Glomerular visceral epithelial cell (primary cell): ENCODE data around the gene ACTC1.
"Not testable (repeated sequence)": the region's sequence is repeated elsewhere in the genome, so short reads cannot be mapped to it uniquely, and the experiment has no call there.

Experiments used
- DNase-seq: peaks from one replicate; pipeline ENCODE4 v3.0.0-alpha.2; 2016; ENCODE audit errors: extremely low spot score

The ACTC1 gene

DNA sequence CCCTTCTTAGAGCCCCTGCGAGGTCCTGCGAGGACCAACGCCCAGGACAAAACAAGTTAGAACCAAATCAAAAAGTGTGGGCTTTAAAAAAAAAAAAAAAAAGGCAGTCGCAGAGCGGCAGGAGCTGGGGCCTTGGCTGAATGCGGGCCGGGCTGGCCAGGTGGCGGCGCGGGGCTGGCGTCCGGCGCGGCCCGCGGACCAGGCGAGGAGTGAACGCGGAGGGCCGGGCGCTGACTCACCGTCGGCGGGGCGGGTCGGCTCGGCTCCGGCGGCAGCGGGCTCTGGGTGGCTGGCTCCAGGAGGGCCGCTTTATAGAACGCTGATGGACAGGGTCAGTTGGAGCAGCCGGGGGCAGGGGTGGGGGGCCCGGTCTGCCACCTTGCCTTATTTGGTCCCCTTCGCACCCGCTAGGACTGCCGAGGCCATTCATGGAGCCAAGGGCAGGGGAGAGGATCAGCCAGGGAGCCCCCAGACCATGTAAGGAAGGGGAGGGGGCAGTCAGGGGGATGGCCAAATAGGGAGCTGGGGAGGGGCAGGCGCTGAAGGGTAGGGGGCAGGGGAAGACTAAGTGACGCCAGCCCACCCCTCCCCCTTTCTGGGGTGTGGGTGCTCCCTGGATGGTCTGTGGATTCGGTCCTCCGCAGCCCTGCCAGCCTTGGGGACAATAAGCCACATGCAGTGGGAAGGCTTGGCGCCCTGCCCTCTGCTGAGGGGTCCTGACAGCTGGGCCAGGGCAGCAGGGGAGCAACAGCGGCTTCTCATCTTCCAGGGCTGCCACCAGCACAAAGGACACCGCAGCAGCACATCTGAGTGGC lies at the start of gene ACTC1:
TSS of gene ACTC1 (minus strand) at position 283 of the 815 bp plus-strand sequence. CDS start 741 bp downstream, outside the sequence.
- DNase-seq, result peak; percentile 61

DNA sequence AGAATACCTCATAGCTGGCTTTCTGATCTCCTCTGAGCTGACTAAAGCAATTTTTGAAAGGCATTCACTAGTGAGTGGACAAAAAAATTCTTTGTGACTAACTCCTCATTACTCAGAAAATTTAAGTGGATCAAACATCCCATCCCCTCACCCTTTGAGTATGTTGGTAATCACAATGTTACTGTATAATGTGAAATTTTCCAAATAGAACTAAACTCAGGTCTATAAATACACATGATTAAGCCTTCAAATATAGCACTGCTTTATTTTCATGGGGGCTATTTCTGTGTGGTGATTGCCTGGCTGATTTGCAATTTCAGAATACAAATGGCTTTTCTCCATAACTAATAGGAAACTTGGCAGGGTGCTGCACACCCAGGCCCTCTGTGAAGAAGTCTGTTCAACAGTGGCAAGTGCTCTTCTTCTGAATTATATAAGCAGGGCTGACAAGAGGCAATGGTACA lies 45.9 kb upstream of the ACTC1 start:
- no peak for DNase-seq

DNA sequence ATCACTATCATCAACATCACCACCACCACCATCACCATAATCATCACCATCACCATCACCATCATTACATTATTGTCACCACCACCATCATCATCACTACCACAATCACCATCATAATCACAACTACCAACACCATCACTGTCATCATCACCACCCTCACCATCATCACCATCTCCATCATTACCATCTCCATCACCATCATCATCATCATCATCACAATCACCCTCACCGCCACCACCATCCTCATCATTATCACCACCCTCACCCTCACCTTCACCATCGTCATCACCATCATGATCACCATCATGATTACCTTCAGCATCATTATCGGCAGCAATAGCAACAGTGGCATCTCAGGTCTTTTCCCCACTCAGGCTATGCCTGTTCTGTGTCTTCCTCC lies 42.9 kb upstream of the ACTC1 start:
- no peak for DNase-seq

DNA sequence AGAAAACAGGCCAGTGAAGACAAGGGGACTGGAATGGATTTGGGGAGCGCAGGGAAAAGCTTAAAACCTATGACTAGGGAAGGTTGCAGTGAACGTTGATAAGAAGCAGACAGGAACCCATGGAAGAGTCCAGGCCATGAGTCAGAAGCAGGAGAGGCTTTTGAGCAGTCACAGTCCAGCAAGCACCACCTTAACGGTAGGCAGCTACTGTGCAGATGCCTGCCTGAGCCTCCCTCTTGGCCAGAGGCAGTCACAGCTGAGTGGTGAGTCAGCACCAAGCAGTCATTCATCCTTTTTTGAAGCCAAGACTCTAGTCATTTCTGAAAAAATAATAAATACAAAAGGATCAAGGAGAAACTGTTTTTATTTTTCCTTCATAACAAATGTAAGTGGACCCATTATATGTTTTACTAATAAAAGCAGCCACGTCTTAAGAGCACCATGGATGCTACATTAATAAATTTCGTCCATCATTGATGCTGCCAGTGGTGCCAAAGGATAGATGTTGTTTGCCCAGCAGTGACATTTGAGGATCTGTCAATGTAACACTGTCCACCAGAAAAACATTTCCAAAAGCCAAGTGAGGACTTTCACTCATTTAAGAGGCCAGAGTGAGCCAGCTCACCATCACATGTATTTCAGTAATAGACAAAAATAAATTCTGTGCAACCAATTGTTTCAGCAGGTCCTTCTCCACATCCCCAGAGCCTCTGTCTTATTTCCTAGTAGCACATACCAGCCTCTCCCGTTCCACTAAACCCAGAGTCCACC lies 42.1 kb upstream of the ACTC1 start:
- peak; percentile 87 for DNase-seq

DNA sequence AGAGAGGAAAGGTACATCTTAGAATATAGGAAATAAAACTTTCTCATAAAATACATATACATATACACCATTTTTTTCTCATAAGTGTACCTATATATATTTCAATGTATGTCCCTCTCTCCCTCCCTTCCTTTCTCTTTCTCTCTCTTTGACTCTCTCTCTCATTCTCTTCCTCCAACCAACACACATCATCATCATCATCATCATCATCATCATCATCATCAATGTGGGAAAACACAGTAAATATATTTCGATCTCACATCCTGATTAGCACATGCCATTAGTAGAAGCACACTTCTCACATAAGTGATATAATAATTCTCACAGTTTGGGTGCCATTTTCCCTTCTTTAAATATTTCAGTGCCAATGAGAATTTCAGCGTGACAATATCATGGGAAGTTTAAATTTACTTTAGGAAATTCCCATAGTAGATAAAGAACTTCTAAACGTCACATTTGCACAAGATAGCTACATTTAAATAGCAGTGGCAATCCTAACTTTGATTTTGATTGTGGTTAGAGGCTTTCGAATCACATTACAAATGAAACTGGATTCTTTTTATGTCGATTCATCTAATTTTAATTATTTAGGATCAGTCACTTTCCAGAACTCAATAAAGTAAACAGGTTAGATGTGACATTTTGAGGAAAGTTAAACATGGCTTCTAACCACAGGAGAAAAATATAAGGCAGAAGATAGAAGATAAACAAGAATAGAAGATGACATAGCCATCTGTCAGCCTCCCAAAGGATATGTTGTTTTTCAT lies 33.0 kb upstream of the ACTC1 start:
- no peak for DNase-seq

DNA sequence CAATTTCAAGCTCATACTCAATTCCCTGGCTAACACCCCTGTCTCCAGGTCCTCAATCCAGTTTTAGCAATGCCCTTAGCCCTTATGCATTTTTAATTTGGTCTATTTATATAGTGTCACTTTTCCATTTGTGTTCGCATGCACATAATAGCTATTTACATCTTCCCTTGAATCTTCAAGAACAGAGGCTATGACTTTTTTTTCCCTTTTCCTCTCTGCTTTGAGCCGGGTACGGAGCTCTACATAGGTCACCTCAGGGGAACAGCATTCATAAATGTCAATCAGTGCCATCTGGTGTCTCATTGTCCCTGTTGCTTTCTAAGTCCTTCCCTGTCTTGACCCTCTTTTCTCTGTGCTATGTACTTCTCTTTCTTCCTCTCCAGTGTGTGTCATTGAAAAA lies 26.5 kb upstream of the ACTC1 start:
- no peak for DNase-seq

DNA sequence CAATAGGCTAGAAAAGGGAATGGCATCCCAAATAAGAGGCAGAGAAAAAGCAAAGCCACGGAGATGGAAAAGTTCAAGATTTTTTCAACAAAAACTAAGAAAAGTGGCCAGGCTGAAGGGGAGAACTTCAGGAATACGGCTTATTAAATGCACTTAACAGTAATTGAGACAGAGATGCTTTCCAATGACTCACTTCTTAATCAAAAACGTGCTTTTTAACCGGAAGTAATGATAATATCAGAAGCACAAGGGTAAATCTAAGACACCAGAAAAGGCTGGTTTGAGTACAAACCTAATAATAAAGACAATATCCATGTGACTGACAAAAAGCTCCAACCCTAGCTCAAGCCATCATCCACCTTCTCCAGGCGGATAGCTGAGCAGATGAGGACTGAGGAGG lies 24.8 kb upstream of the ACTC1 start:
- no peak for DNase-seq

DNA sequence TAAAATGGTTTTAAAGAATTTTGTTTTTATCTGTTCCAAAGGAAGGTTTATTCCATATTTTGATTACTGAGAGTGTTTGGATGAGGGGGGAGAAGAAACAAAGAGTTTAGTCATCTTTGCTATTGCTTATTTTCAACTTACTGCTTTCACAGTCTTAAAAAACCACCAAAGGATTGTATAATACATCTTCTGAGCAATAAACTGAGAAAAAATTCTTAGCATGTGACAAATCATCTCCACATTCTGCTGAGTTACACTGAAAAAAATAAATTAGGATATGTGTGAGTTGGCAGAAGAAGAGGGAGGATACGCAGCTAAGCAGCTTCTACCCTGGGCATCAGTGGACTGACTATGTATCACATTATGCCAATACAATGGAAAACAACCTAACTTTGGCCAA lies 23.2 kb upstream of the ACTC1 start:
- no peak for DNase-seq

DNA sequence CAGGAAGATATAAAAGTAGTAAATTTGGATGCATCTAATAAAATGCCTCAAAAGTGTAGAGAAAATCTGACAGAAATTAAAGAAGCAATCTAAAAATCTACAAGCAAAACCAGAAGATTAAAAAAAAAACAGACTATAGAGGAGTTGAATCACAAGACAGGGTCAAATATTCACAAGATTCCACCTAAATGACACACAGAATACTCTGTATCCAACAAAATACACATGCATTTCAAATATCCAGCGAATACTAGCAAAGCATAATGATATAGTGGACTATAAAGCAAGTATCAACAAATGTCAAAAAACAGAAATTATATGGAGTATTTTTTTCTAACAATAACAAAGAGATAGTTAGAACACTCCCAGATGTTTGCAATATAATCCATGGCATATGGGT lies 20.5 kb upstream of the ACTC1 start:
- no peak for DNase-seq

DNA sequence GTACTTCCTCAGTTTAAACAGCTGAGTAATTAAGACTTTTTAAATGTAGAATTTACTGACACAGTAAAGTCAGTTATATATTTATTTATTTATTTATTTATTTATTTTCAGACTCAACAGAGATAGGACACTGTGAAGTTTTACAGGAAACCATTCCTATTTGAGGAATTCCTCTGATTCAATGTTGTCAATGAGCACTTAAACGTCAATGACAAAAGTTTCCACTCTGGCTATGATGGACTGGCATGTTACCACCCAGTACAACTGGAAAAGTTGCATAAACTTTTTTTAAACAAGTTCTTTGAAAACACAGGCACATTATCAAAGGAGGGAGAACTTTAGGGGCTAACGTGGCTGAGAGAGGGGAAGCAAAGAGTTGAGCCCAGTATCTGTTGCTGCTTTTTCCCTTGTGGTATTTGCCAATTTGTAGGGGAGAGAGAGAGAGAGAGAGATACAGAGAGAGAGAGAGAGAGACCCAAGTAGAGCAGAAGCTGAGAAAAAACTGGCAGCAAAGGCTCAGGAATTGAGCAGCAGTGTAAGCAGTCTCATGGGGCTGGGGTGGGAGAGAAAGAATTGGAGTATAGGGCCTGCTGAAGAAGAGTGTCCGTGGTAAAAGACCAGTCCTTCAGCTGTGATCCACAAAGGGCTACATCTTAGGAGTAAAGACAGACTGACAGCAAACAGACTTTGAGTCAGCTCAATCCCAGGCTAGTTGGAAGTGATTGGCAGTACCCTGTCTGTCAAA lies 18.3 kb upstream of the ACTC1 start:
- DNase-seq, result no peak

DNA sequence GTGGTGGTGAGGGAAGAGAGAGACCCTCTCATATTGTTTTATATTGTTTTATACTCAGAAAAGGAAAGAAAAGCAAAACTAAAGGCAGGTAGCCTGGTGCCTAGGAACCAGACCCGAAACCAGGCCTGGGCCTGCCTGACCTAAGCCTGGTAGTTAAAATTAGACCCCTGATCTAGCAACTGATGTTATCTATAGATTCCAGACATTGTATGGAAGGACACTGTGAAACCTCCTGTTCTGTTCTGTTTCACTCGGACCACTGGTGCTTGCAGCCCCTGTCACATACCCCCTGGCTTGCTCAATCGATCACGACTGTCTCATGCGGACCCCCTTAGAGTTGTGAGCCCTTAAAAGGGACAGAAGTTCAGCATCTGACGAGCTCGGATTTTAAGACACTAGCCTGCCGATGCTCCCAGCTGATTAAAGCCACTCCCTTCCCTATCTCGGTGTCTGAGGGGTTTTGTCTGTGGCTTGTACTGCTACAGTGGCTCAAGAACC lies 17.6 kb upstream of the ACTC1 start:
- not testable (repeated sequence) for DNase-seq

DNA sequence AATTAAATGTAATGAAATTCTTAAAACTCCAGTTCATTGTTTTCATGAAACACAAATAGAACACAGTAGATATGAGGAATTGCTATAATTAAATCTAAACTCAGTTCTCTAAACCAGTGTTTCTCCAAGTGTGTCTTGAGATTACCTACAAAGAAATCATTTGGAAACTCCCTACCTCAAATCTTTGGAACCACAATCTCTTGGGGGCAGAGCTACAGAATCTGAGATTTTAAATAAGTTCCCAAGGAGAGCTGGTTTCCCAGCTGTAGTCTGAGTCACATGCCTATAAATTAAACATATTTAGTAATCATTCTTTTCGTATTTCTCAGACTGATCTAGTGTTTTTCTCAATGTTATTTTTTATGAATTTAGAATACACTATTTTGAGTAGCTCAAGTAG lies 17.0 kb upstream of the ACTC1 start:
- no peak for DNase-seq

DNA sequence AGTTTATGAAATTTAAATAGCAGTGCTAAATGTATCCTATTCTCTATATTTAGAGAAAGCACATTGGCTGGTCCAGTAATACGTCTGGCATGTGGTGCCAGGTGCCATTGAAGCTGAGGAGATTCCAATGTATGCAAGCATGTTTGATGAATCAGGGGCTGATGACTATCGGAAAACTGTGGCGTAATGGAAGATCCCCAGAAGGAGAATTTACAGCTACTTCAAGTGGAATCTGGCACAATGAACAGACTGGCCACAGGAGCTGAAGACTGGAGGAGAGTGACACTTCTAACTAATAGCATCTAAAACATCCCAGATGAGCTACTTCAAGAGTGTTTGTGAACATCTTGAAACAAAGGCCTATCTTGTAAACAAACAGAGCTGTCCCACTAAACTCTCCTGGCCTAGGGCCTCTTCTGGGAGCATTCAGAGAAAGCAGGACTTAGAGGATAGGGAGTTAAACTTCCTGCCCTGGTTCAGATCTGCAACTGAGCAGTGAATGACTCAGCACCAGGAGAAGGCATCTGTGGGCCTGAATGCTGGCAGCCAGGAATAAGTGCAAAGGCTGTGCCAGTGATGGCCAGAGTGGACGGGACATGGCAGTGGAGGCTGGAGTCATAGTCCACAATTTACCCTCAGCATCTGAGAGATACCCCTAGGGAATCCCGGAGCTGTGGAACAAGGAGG lies 15.2 kb upstream of the ACTC1 start:
- DNase-seq, result peak; percentile 57

DNA sequence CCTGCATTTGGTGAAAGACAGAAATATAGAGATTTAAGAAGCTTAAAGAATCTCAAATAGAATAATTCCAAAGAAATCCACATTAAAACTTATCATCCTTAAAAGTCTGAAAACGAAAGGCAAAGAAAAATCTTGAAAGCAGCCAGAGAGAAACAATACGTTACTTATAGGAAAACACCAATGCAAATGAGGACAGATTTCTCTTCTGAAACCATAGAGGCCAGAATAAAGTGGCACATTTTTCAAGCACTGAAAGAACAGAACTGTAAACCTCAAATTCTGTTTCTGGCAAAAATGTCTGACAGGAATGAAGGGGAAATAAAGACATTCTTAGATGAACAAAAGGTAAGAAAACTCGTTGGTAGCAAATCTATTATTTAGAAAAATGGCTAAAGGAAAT lies 13.8 kb upstream of the ACTC1 start:
- DNase-seq, result no peak

DNA sequence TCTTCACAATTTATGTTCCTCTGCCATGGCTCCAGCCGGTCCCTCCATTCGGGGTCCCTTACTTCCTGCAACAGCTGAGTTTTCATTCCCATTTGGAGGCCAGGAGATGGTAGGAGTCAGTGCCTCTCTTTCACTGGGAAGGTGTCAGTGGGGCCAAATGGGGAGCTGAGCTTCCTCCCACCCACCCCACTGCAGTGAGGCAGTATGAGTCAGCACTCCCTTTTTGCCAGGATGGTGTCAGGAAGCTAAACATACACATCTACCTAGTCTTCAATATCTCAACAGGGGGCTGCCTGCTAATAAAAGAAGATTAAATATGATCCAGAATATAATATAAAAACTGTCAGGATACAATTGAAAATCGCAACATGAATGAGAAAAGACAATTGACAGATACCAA lies 12.7 kb upstream of the ACTC1 start:
- DNase-seq, result no peak

DNA sequence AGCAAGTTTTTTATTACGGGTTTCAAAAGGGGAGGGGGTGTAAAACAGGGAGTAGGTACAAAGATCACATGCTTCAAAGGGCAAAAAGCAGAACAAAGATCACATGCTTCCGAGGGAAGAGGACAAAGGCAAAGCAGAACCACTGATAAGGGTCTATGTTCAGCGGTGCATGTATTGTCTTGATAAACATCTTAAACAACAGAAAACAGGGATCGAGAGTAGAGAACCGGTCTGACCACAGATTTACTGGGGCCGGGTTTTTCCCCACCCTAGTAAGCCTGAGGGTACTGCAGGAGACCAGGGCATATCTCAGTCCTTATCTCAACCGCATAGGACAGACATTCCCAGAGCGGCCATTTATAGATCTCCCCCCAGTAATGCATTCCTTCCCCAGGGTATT lies 11.9 kb upstream of the ACTC1 start:
- not testable (repeated sequence) for DNase-seq

DNA sequence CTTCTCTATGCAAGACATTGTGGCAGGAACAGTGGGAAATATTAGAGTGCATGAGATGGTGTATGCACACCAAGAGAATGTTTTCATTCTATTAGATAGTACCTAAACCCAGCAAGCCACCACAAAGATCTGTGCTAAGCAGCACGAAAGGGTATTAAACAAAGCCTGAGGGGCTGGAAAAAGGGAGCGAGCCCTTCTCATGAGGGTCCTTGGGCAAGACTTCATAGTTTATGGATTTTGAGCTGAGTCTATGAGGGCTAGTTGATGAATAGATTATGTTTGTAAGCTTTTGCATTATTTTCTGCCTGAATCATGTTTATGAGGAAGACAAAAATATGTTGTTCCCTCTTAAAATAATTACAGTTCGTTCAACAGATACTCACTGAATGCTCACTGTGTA lies 9.4 kb upstream of the ACTC1 start:
- DNase-seq, result no peak

DNA sequence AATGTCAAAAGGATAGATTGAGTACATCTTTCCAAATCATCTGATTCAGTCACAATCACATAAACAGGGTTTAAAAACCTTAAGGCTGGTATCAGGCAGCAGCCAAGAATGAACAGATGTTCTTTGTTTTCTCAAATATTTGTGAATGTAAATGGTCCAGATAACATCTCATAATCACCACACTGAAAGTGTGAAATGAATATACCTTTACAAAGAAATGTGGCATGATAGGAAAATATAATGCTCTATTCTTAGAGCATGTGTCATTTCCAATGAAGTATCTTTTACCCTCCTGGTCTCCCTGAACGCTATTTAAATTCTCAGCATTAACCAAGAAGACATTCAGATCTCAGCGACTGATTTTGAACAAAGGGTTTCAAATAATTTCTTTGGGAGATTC lies 8.8 kb upstream of the ACTC1 start:
- DNase-seq, result no peak

DNA sequence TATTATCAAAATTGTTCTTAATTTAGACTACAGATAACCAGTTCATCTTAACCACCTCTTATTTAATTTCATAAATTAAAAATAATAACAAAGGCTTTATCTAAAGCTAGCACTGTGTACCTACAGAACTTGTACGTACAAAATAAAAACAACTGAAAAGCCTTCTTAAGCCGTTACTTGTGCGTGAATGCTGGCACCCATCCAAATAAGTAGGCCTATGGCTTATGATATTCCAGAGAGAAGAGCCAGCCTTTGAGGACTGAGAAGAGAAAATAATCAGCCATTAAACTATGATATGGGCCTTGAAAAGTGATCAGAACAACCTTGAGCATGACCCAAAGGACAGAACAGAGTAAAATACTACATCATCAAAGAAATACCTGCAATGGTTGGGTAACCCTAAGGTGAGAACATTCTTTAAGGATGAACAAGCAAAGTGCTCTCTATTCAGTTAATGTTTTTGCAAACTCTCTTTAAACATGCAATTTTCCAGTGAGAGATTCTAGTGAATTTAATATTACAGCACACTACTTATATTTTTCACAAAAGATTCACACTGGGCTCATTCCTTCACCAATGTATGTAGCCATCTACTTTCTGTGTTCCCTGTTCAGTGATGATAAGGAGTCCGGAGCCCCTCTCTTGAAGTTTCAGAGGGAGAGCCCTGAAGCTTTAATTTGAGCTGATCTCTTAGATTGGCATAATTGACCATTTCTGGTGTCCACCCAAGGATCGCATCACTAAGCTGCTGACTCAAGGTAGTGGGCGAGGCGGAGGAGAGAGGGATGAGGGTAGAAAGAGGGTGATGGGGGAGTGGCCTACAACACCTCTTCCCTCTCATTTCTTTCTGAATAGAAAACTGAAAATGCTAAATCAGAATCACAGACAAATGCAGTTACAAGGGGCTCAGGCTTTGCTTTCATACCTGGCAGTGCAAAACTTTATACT lies 7.7 kb upstream of the ACTC1 start:
- DNase-seq, result no peak

DNA sequence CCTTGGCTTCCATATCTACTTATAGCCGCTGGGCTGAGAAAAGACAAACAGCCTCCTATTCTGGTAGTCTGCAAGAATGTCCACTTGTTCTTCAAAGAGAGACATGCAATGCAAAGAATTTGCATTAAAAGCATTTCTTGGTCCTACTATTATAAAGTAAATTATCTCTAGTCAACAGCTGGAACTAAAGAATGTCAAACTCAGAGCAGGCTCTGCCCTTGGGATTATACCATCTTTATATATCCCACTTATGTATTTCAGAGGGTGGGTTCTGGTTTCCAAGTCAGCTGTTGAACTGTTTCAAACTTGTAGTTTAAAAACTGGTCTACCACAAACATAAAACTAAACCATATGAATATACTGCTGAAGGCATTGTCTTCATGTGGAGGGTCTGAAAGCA lies 7.0 kb upstream of the ACTC1 start:
- no peak for DNase-seq
